Posterior cingulate gyrus (tissue), 11 donors: ENCODE data around the gene ZBTB38.
A peak's percentile ranks its signal among the peaks of the same experiment; 100 is the strongest.

Experiments used
- DNase-seq, 10 donors: peaks; one replicate each; pipeline versions ENCODE4 v3.0.0 to v3.0.0-alpha.2; 2020 to 2021; ENCODE audit warnings: mixed read lengths in 3 of 10
- intact Hi-C: fragments of 100-400 bp; cut with DNase I; formaldehyde crosslinking; loops from one replicate; pipeline ENCODE4 v1.15.1; 2023

ZBTB38 gene, protein sequence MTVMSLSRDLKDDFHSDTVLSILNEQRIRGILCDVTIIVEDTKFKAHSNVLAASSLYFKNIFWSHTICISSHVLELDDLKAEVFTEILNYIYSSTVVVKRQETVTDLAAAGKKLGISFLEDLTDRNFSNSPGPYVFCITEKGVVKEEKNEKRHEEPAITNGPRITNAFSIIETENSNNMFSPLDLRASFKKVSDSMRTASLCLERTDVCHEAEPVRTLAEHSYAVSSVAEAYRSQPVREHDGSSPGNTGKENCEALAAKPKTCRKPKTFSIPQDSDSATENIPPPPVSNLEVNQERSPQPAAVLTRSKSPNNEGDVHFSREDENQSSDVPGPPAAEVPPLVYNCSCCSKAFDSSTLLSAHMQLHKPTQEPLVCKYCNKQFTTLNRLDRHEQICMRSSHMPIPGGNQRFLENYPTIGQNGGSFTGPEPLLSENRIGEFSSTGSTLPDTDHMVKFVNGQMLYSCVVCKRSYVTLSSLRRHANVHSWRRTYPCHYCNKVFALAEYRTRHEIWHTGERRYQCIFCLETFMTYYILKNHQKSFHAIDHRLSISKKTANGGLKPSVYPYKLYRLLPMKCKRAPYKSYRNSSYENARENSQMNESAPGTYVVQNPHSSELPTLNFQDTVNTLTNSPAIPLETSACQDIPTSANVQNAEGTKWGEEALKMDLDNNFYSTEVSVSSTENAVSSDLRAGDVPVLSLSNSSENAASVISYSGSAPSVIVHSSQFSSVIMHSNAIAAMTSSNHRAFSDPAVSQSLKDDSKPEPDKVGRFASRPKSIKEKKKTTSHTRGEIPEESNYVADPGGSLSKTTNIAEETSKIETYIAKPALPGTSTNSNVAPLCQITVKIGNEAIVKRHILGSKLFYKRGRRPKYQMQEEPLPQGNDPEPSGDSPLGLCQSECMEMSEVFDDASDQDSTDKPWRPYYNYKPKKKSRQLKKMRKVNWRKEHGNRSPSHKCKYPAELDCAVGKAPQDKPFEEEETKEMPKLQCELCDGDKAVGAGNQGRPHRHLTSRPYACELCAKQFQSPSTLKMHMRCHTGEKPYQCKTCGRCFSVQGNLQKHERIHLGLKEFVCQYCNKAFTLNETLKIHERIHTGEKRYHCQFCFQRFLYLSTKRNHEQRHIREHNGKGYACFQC (N-terminal part only)

DNA sequence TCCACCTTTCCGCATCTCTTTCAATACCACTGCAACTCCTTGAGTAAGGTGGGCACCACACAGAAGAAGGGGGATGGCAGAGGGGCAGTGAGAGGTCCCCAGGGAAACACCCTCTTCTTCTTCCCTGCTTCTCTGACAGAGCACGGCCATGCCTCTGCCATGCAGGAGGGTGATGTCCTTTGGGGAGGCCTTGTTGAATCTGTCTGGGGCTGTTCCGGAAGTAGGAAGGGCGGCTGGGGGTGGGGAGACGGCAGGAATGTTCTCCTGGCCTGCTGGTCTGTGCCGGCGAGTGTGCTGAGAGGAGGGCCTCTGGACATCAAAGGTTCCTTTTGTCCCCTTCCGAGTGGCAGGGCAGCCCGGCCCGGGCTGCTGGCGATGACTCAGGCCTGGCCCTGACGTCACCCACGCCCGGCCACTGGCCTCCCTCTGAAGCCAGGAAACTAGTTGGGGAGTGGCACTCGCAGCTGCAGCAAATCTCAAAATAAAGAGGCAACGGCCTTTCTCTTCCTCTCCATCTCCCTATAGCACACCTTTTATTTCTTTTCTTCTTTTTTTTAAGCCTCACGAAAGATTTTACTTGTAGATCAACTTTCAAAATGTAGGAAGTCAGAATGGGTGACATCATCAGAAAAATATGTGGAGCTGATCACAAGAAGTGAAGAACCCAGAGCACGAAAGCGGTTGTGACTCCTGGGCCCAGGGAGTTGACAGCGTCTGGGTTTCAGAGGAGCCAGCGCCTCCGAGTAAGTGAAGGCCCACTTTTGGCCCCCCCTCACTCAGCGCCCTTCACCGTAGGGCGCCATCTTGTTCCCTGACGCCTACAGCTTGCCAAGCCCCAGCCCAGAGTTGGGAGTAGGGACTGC is at the start of gene ZBTB38:
Gene ZBTB38 (plus strand): TSS at position 443 of the 863 bp plus-strand sequence. CDS start 73,885 bp downstream, outside the sequence.
- peak; percentile 77 to 99 (median 88) for DNase-seq
- intact Hi-C loops, result loop anchor here (5.0 kb wide), 1 partner anchor 34 kb away; no protein-coding TSS in a partner anchor

DNA sequence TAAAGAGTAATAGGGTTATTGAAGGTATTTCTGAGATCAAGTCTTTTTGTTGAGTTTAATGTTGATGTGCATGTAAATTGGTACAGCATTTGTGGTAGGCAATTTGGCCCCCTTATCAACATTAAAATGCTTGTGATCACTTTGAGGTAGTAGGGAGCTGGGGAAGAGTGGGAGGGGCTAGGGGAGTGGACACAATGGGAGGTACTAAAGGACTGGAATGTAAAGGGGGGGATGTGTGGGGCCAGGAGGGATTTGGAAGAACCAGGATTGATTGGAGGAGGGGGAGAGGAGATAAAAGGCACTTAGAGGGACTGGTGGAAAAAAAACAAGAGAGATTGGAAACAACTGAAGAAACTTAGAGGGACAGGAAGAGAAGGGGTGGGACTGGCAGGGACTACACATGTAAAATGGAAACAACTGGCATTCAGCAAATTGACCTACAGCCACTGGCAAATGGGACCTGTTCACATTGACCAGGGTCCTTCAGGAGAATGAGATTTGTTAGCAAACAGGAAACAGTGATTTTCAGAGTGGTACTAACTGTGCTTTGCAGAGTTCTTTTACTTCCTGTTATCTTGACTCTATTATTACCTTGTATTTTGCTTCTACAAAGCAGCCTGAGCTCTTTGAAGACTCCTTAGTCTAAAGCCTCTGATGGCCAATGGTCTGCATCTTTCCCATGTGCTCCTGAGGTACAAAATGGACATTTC is 47.8 kb upstream of the ZBTB38 start:
- intact Hi-C loops, result no loop called here
- no peak for DNase-seq

DNA sequence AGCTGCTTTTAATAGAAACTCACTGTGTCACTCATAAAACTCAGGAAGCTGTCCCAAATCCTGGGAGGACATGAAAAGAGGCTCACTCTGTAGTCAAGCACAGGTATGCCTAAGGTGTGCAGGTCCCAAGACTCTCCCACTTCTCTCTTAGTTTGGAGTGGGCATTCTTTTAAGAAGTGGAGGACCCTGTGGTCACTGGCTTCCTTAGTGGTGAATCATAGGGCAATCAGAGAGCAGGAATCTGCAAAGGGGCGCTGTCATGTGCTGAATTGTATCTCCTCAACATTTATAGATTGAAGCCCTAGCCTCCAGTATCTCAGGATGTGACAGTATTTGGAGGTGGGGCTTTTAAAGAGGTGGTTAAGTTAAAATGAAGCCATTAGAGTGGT is 47.2 kb upstream of the ZBTB38 start:
- no peak for DNase-seq
- intact Hi-C loops, result no loop called here

DNA sequence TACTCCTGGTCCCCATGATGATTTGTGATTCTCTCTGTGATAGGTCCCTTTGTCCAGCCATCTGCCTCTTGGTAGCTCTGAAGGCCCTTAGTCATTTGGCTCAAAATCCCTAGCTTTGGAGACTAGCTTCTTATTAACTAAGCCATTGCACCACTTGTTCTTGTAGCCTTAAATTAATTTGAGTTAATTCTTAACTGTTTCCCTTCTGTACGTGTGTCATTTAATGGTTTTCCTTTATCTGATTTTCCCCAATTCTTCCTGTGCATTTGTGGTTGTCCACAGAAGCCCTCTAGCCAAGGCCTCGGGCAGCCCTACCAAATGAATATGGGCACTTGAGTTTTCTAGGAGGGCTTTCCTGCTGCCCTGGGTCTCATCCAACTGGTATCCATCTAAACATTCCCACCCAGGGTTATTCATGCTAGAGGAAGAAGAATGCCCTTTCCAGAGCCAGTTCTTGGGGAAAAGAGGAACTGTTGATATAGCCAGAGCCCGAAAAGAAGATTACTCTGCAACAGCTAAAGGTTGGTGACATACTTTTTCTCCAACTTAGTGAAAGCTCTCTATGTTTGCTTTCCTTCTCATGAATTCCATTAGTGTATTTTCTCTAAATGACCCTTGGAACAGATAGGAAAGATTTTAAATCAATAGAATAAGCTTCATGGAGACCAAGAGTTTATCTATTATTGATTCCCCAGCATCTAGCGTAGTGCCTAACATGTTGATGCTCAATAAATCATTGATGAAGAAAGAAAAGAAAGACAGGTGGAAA is 44.2 kb upstream of the ZBTB38 start:
- no peak for DNase-seq
- intact Hi-C loops, result no loop called here

DNA sequence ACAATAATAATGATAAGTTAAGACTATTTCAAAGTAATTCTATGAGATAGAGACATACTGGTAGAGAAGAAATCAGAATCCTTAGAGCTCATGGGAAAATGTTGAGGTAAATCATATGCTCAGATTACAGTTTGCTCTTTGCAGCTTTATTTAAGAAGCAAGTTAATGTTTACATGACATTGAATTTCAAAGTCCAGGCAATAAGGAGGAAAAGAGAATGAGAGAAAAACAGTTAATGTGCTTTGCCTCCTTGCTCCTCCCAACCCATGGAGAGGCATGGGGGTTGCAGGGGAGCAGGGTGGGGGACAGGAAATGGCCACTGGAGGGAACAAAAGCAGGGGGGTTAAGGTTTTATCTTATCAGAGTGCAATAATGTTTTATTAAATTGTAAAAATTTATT is 42.2 kb upstream of the ZBTB38 start:
- intact Hi-C loops, result no loop called here
- DNase-seq, result no peak

DNA sequence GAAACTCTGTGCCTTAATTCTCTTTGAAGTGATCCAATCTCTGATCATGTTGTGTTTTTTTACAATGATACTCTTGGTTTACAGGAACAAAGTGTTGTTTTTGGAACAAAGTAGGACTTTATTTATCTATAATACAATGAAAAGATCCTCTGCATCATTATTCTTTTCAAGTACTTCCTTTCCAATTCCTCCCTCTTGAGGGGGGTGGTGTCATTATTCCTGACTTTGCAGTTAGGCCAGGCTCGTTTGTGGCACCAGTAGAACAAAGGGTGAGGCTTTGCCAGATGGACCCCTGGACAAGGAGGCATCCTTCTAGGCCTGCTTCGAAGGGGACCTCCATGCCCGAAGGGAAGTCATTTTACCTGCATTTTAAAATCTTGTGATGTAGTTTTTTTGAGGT is 41.7 kb upstream of the ZBTB38 start:
- intact Hi-C loops, result no loop called here

DNA sequence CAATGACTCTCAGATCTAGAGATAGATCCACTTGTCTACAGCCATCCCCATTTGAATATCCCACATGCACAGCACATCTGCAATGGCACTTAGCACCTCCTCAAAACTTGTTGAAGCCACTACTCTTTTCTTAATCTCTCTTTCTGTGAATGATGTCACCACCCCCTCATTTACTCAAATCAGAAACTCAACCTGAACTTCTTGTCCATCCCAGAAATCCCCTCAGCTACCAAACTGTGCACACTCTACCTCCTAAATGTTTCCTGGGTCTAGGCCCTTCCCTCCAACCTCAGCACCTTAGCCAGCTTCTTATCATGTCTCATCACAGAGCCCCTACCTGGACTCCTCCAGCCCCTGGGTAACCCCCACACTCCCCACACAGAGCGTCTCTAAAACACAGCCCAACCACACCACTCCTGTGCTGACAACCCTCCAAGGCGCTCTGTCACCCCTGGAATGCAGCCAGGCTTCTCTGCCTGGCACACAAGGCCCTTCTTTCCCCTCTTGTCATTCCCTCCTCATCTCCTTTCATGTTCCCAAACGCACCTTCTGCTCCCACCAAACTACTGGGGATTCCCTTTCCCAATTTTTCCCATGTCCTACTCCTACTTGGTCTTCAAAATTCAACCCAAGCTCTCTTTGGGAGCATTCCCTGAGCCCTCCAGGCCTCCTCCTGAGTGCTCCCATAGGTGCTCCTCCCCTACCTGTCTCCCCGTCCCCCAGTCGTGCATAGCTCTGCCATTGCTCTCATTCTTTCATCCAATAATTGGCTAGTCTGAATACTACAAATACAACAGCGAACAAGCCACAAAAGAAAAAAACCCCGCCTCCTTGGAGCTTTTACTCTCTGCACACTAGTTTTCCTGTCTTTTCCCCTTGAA is 39.8 kb upstream of the ZBTB38 start:
- intact Hi-C loops, result no loop called here
- DNase-seq, result no peak

More for the DNA sequence above, 41.7 kb upstream of the ZBTB38 start:
- DNase-seq, result no peak

DNA sequence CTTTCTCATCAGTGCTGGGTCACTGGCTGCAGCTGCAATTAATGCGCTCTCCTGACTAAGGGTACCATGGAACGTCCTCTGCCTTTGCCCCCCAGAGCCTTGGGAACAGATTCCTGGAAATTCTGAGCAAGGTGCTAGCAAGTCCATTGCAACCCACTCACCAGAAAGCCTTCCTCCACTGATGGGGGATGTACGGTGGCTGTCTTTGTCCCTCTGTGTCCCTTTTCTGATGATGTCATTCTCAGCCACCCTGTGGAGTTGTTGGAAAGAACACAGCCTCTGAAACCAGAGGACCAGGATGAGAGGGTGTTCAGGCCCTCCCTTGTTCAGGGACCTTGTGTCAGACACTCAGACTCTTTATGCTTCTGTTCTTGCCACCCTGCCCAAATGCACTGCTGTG is 38.1 kb upstream of the ZBTB38 start:
- intact Hi-C loops, result no loop called here
- no peak for DNase-seq

GRCh38 chr3:141330718-141331376 is 37.5 kb upstream of the ZBTB38 start:
- intact Hi-C loops, result no loop called here
- DNase-seq, result no peak

- DNase-seq, result peak in 2 of 10 donors; percentile 79 to 83
- intact Hi-C loops, result no loop called here
Observed at GRCh38 chr3:141331377-141332318, 36.7 kb upstream of the ZBTB38 start.

GRCh38 chr3:141332416-141332815 is 35.9 kb upstream of the ZBTB38 start:
- no peak for DNase-seq
- intact Hi-C loops, result no loop called here

- DNase-seq, result no peak
- intact Hi-C loops, result no loop called here
Observed at GRCh38 chr3:141333836-141334626, 34.3 kb upstream of the ZBTB38 start.

DNA sequence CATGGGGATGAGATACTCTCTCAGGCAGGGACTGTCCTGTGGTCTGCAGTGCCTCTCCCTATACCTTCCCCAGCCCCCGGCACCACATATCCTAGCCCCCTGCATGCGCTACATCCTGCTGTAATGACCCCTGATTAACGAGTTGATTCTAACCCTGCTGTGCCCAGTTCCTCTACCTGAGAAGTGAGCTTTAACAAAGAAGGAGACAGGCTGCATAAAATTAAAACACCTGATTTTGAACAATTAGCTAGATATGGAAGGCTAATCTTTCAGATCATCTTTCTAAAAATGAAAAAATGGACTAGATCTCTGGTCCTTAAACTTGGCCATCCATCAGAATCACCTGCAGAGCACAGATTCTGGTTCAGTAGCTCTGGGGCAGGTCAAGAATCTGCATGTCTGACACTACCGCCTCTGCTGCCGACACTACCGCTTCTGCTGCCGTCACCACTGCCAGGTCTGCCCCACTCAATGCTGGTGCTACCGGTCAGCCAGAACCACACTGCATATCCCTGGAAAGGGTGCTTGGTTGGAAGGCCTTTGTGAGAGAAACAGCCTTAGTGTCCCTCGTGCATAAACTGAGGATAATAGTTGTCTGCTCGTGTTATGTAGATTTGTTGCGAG is 33.6 kb upstream of the ZBTB38 start:
- DNase-seq, result no peak
- intact Hi-C loops, result no loop called here

- intact Hi-C loops, result no loop called here
- no peak for DNase-seq
Observed at GRCh38 chr3:141335531-141336061, 32.7 kb upstream of the ZBTB38 start.
